ENCODE measurements around the gene YBX1.
"Not testable (repeated sequence)": the region's sequence is repeated elsewhere in the genome, so short reads cannot be mapped to it uniquely, and the experiment has no call there.

YBX1 gene

GRCh38 chr1:42690477-42691156 is 8.4 kb downstream of the YBX1 start:
- DNase-seq: peak; percentile 23

- DNase-seq: no peak
Measured at GRCh38 chr1:42691157-42691498, 8.9 kb downstream of the YBX1 start.

GRCh38 chr1:42692461-42692860 is 10.2 kb downstream of the YBX1 start:
- no peak for DNase-seq

GRCh38 chr1:42692911-42693310 is 10.7 kb downstream of the YBX1 start:
- DNase-seq: no peak

GRCh38 chr1:42698081-42698813 is 16.0 kb downstream of the YBX1 start:
- DNase-seq: no peak

GRCh38 chr1:42700006-42700405 is 17.8 kb downstream of the YBX1 start:
- no peak for DNase-seq

GRCh38 chr1:42703888-42704464 is 21.8 kb downstream of the YBX1 start:
- DNase-seq: no peak

- not testable (repeated sequence) for DNase-seq
Measured at GRCh38 chr1:42712808-42713207, 30.6 kb downstream of the YBX1 start.

GRCh38 chr1:42713293-42713692 is 31.1 kb downstream of the YBX1 start:
- DNase-seq: no peak

GRCh38 chr1:42714441-42714840 is 32.2 kb downstream of the YBX1 start:
- DNase-seq: not testable (repeated sequence)

- DNase-seq: no peak
Measured at GRCh38 chr1:42720868-42721267, 38.6 kb downstream of the YBX1 start.

GRCh38 chr1:42721926-42722325 is 39.7 kb downstream of the YBX1 start:
- no peak for DNase-seq

- DNase-seq: not testable (repeated sequence)
Measured at GRCh38 chr1:42722403-42722802, 40.2 kb downstream of the YBX1 start.

- DNase-seq: no peak
Measured at GRCh38 chr1:42723511-42723910, 41.3 kb downstream of the YBX1 start.

GRCh38 chr1:42725820-42726219 is 43.6 kb downstream of the YBX1 start:
- DNase-seq: not testable (repeated sequence)

- DNase-seq: no peak
Measured at GRCh38 chr1:42730002-42730401, 47.8 kb downstream of the YBX1 start.

- peak; percentile 50 for DNase-seq
Measured at GRCh38 chr1:42730988-42731387, 48.8 kb downstream of the YBX1 start.

GRCh38 chr1:42731585-42731984 is 49.4 kb downstream of the YBX1 start:
- no peak for DNase-seq

GRCh38 chr1:42732126-42732680 is 50.0 kb downstream of the YBX1 start:
- no peak for DNase-seq

GRCh38 chr1:42733415-42734200 is 51.4 kb downstream of the YBX1 start:
- DNase-seq: no peak

GRCh38 chr1:42734201-42735035 is 52.2 kb downstream of the YBX1 start:
- DNase-seq: no peak

- no peak for DNase-seq
Measured at GRCh38 chr1:42735056-42735455, 52.8 kb downstream of the YBX1 start.

All from activated CD4-positive, alpha-beta T cell treated with anti-CD3 and anti-CD28 coated beads, Interleukin-2, amount 50 U/mL, for 16 hours (primary cell).